PC-3 (cell line): ENCODE results near the gene DICER1. TPM values are rescaled to one million over a fixed set of nuclear protein-coding genes. Genes with fewer than 3 reads are reported as not detected.

Source experiments
- ATAC-seq: fragments of 200-7000 bp; cut with Tn5 transposase; 2 replicates; pipeline ENCODE4 v1.9.1; 2020; ENCODE audit warnings: mild to moderate bottlenecking, moderate library complexity
- BruUV-seq: library from RNA; stranded (reverse); fragments of 400-500 nt; replicated peaks from 2 replicates; lab custom pipeline; 2021; lab: Mats Ljungman, UMichigan
- CTCF ChIA-PET: fragments of 300-600 bp; sonication (Branson Sonifier 250); formaldehyde crosslinking; loops from one replicate; lab custom pipeline; 2022; ENCODE audit warnings: antibody characterized with exemption; lab: Charles Lee
- POLR2A ChIA-PET: fragments of 300-600 bp; sonication (Branson Sonifier 250); formaldehyde crosslinking; loops from one replicate; lab custom pipeline; 2022; ENCODE audit warnings: antibody characterized with exemption; ENCODE audit not compliant: unreplicated experiment; lab: Charles Lee
- DNase-seq: peaks from one replicate; pipeline ENCODE4 v3.0.0-alpha.2; 2015
- H2AFZ ChIP-seq: fragments of 300-600 bp; sonication (generic); 2 replicates; pipeline ENCODE4 v1.6.0; 2016; ENCODE audit warnings: antibody characterized with exemption, low read length
- H3F3A ChIP-seq: fragments of 300-600 bp; sonication (generic); one replicate; pipeline ENCODE4 v1.6.0; 2017; ENCODE audit warnings: antibody characterized with exemption, low read length, control low read depth, mild to moderate bottlenecking; ENCODE audit not compliant: unreplicated experiment
- H3K27ac ChIP-seq: fragments of 300-600 bp; sonication (generic); 2 replicates; pipeline ENCODE4 v1.5.1; 2016; ENCODE audit warnings: mild to moderate bottlenecking, low read length
- H3K27me3 ChIP-seq: fragments of 300-600 bp; sonication (generic); 2 replicates; pipeline ENCODE4 v1.6.1; 2016; ENCODE audit warnings: low read length, mixed read lengths
- H3K36me3 ChIP-seq: fragments of 300-600 bp; sonication (generic); 2 replicates; pipeline ENCODE4 v1.6.1; 2016; ENCODE audit warnings: low read depth, mixed run types, low read length, mixed read lengths
- H3K4me1 ChIP-seq: fragments of 300-600 bp; sonication (generic); 2 replicates; pipeline ENCODE4 v1.5.1; 2016; ENCODE audit warnings: low read length; ENCODE audit not compliant: insufficient read depth
- H3K4me2 ChIP-seq: fragments of 300-600 bp; sonication (generic); 2 replicates; pipeline ENCODE4 v1.6.0; 2016; ENCODE audit warnings: low read length
- H3K4me3 ChIP-seq: fragments of 300-600 bp; sonication (generic); 2 replicates; pipeline ENCODE4 v1.5.1; 2016; ENCODE audit warnings: mild to moderate bottlenecking, low read length, mixed read lengths
- H3K79me2 ChIP-seq: fragments of 300-600 bp; sonication (generic); 2 replicates; pipeline ENCODE4 v1.6.1; 2017; ENCODE audit warnings: low read length, mixed read lengths
- H3K9ac ChIP-seq: fragments of 300-600 bp; sonication (generic); 2 replicates; pipeline ENCODE4 v1.6.0; 2016; ENCODE audit warnings: mild to moderate bottlenecking, low read length
- H3K9me2 ChIP-seq: fragments of 300-600 bp; sonication (generic); replicated peaks from 2 replicates; pipeline ENCODE4 v1.6.1; 2016; ENCODE audit warnings: mixed run types, low read length, mixed read lengths
- H3K9me3 ChIP-seq: fragments of 300-600 bp; sonication (generic); 2 replicates; pipeline ENCODE4 v1.6.1; 2016; ENCODE audit warnings: low read length, mixed read lengths
- H4K20me1 ChIP-seq: fragments of 300-600 bp; sonication (generic); 2 replicates; pipeline ENCODE4 v1.6.1; 2016; ENCODE audit warnings: low read length, mixed read lengths
- EZH2 ChIP-seq: fragments of 300-600 bp; sonication (generic); IDR thresholded peaks from one replicate; pipeline ENCODE4 v1.6.1; 2017; ENCODE audit warnings: antibody characterized with exemption, mild to moderate bottlenecking, low read length; ENCODE audit not compliant: unreplicated experiment
- EZH2phosphoT487 ChIP-seq: fragments of 300-600 bp; sonication (generic); IDR thresholded peaks from 2 replicates; pipeline ENCODE4 v1.6.1; 2018; ENCODE audit warnings: mild to moderate bottlenecking, antibody characterized with exemption, low read length, borderline replicate concordance
- intact Hi-C: fragments of 100-400 bp; cut with micrococcal nuclease; formaldehyde crosslinking; loops from 2 replicates; pipeline ENCODE4 v1.9.0; 2023
- total RNA-seq: library from RNA; depleted of rRNA; stranded (reverse); fragments of >200 nt; gene quantifications from 2 replicates; pipeline ENCODE4 v1.2.3, GENCODE V29; 2014
- TF ChIP-seq, protein P1 (sequence below): fragments of 300-600 bp; sonication (generic); conservative IDR thresholded peaks from 2 replicates; pipeline ENCODE4 v1.5.1; 2017; ENCODE audit warnings: antibody characterized with exemption, low read depth, mild to moderate bottlenecking, low read length

The DICER1 gene
- total RNA-seq, 1 experiment from 2014 or later, result 29.9 TPM

DNA sequence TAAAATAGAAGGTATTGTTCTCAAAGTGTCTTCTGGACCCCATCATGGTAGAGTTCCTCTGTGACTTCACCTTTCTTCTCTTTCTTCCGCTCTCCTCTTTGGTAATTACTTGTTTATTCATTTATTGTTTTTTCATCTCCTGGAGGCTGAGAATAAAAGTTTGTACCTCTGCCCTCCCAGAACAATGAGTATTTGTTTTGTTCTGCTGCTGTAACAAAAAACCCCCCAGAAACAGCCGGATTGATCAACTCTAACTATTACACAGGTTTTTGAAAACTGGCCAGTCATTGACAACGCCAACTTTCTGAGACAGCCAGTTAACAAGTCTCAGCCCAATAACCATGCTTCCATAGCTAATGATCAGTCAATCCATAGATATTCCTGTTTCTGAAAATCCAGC, 8.2 kb upstream of the DICER1 start:
- H3K4me2 ChIP-seq, result no peak overlapping the region
- H3K4me3 ChIP-seq, result no peak overlapping the region
- H3K27ac ChIP-seq, result no peak overlapping the region
- no peaks in the 10 kb centered on the region for H3K36me3 ChIP-seq
- no peaks in the 10 kb centered on the region for H3K4me1 ChIP-seq
- H3K9me2 ChIP-seq, result no peaks in the 10 kb centered on the region
- no peaks in the 10 kb centered on the region for H3F3A ChIP-seq
- ChIA-PET CTCF (no interaction called here), POLR2A (interaction anchor here (0.6 kb wide), 1 partner anchor 35 kb away, joined by 3 read pairs; no protein-coding TSS in a partner anchor)
- DNase-seq (no peak), ATAC-seq (no peak)
- intact Hi-C loops, result no loop called here
- H3K9me3 ChIP-seq, result no peaks in the 10 kb centered on the region
- TF ChIP-seq EZH2phosphoT487, result no peak
- TF ChIP-seq, protein P1, sequence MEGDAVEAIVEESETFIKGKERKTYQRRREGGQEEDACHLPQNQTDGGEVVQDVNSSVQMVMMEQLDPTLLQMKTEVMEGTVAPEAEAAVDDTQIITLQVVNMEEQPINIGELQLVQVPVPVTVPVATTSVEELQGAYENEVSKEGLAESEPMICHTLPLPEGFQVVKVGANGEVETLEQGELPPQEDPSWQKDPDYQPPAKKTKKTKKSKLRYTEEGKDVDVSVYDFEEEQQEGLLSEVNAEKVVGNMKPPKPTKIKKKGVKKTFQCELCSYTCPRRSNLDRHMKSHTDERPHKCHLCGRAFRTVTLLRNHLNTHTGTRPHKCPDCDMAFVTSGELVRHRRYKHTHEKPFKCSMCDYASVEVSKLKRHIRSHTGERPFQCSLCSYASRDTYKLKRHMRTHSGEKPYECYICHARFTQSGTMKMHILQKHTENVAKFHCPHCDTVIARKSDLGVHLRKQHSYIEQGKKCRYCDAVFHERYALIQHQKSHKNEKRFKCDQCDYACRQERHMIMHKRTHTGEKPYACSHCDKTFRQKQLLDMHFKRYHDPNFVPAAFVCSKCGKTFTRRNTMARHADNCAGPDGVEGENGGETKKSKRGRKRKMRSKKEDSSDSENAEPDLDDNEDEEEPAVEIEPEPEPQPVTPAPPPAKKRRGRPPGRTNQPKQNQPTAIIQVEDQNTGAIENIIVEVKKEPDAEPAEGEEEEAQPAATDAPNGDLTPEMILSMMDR, result no peak
- no peak for TF ChIP-seq EZH2
- H3K79me2 ChIP-seq, result no peaks in the 10 kb centered on the region
- BruUV-seq, result no TSS peak
- no peak overlapping the region for H3K9ac ChIP-seq
- no peaks in the 10 kb centered on the region for H3K27me3 ChIP-seq
- no peaks in the 10 kb centered on the region for H4K20me1 ChIP-seq
- H2AFZ ChIP-seq, result no peak overlapping the region

DNA sequence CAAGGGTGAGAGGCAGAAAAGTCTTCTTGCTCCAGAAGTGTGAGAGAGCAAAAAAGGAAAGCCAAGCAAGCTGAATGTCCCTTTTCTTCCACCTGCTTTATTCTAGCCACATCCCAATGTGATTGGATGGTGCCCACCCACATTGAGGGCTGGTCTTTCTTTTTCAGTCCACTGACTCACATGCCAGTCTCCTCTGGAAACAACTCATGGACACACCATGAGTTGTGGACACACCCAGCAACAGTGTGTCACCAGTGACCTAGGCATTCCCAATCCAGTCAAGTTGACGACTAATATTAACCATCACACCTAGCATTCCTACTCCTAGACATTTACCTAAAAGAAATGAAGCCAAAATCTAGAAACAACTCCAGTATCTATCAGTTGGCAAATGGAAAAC, 7.2 kb upstream of the DICER1 start:
- POLR2A ChIA-PET, result no interaction called here
- DNase-seq, result peak; percentile 21
- Histone ChIP-seq H3K9me3 (no peaks in the 10 kb centered on the region), H3K4me1 (no peaks in the 10 kb centered on the region), H3K36me3 (no peaks in the 10 kb centered on the region), H3K79me2 (no peaks in the 10 kb centered on the region), H3F3A (no peaks in the 10 kb centered on the region), H3K4me3 (no peak overlapping the region), H3K27me3 (no peaks in the 10 kb centered on the region), H4K20me1 (no peaks in the 10 kb centered on the region), H3K27ac (no peak overlapping the region), H3K9ac (no peak overlapping the region), H3K9me2 (no peaks in the 10 kb centered on the region), H2AFZ (no peak overlapping the region), H3K4me2 (no peak overlapping the region)
- TF ChIP-seq EZH2phosphoT487 (no peak), EZH2 (no peak)
- TF ChIP-seq, protein P1, result no peak
- intact Hi-C loops, result no loop called here
- CTCF ChIA-PET, result no interaction called here
- BruUV-seq, result no TSS peak
- ATAC-seq, result no peak

DNA sequence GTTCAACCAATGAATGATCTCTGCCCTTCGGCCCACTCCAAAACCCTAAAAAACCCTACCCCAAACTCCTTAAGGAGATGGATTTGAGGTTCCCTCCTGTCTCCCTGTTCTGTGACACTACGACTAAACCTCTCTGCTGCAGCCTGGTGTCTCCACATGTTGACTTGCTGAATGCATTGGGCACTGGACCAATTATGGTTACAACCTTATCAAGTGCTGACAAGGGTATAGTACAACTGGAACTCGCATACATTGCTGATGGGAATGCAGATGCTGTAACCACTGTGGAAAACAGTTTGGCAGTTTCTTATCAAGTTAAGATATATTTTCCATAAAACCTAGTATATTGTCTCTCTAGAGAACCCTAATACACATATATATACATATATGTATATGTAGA, 6.3 kb upstream of the DICER1 start:
- Histone ChIP-seq H3K27ac (no peak overlapping the region), H3K4me1 (no peaks in the 10 kb centered on the region), H3K36me3 (no peaks in the 10 kb centered on the region), H3F3A (no peaks in the 10 kb centered on the region), H3K27me3 (no peaks in the 10 kb centered on the region), H3K9me2 (no peaks in the 10 kb centered on the region), H4K20me1 (no peaks in the 10 kb centered on the region), H3K9ac (no peak overlapping the region), H2AFZ (no peak overlapping the region), H3K79me2 (no peaks in the 10 kb centered on the region), H3K9me3 (no peaks in the 10 kb centered on the region), H3K4me2 (no peak overlapping the region), H3K4me3 (no peak overlapping the region)
- intact Hi-C loops, result no loop called here
- ChIA-PET CTCF (no interaction called here), POLR2A (no interaction called here)
- BruUV-seq, result no TSS peak
- DNase-seq, result no peak
- no peak for TF ChIP-seq EZH2phosphoT487
- TF ChIP-seq, protein P1, result no peak
- TF ChIP-seq EZH2, result no peak
- ATAC-seq, result no peak
